Endothelial cell (in vitro differentiated cells): ENCODE data around the gene HCAR3. TPM values are rescaled to one million over a fixed set of nuclear protein-coding genes. Genes with fewer than 3 reads are reported as not detected.
"Not testable (repeated sequence)": the region's sequence is repeated elsewhere in the genome, so short reads cannot be mapped to it uniquely, and the experiment has no call there.

Experiments
- DNase-seq: peaks from one replicate; pipeline ENCODE4 v3.0.0; 2021; ENCODE audit warnings: low spot score
- H3K27ac Mint-ChIP-seq: one replicate; pipeline ENCODE4 v1.8.0; 2021; ENCODE audit warnings: mixed read lengths, inconsistent platforms; ENCODE audit not compliant: unreplicated experiment
- H3K27me3 Mint-ChIP-seq: one replicate; pipeline ENCODE4 v1.8.0; 2021; ENCODE audit warnings: mild to moderate bottlenecking, moderate library complexity, mixed read lengths, inconsistent platforms; ENCODE audit not compliant: unreplicated experiment
- H3K36me3 Mint-ChIP-seq: one replicate; pipeline ENCODE4 v1.8.0; 2021; ENCODE audit warnings: mild to moderate bottlenecking, low read depth, mixed read lengths, inconsistent platforms; ENCODE audit not compliant: unreplicated experiment
- H3K4me1 Mint-ChIP-seq: one replicate; pipeline ENCODE4 v1.8.0; 2021; ENCODE audit warnings: mild to moderate bottlenecking, mixed read lengths, inconsistent platforms; ENCODE audit not compliant: unreplicated experiment
- H3K4me3 Mint-ChIP-seq: one replicate; pipeline ENCODE4 v1.8.0; 2021; ENCODE audit warnings: mild to moderate bottlenecking, mixed read lengths, inconsistent platforms; ENCODE audit not compliant: unreplicated experiment
- H3K9me3 Mint-ChIP-seq: one replicate; pipeline ENCODE4 v1.8.0; 2021; ENCODE audit warnings: mixed read lengths, inconsistent platforms; ENCODE audit not compliant: unreplicated experiment
- total RNA-seq: library from RNA; stranded (reverse); fragmentation: NEBNext Ultra II Directional; extraction: Animal tissue kit (Norgen Biotek cat#: 25700); gene quantifications from one replicate; pipeline ENCODE4 v1.2.1, GENCODE V29; 2021; ENCODE audit not compliant: unreplicated experiment
- TF ChIP-seq, protein P1 (sequence below): fragments of 200-600 bp; sonication (generic); IDR thresholded peaks from one replicate; pipeline ENCODE4 v1.5.0; 2021; ENCODE audit warnings: antibody characterized with exemption; ENCODE audit not compliant: unreplicated experiment

HCAR3 gene
- total RNA-seq, 1 donor from 2014 or later = not detected

DNA sequence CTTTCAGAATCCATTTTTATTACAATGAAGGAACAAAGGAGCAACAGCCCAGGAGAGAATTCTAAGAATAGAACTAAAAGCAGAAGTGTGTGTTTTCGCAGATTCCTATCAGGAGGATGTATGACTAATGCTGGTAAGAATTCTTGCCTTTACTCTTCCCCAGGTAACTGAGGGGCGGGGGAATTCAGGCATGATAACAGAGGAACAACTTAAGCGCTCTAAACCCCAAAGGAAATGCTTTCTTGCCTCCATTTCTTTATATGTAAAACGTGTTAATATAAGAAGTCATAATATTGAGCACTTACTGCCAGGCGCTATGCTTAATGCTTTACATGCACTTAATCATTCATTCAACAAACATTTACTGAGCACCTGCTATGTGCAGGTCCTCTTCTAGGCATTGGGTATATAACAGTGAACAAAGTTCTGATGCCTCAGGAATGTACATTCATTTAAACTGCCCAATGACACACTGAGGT, 9.5 kb upstream of the HCAR3 start:
- Mint-ChIP-seq H3K36me3 (no peaks in the 10 kb centered on the region), H3K27ac (peak overlapping the region; percentile 73), H3K27me3 (peaks cover 3% of the 10 kb centered on the region), H3K4me1 (peaks cover 37% of the 10 kb centered on the region), H3K4me3 (no peak overlapping the region), H3K9me3 (no peaks in the 10 kb centered on the region)
- no peak for DNase-seq
- TF ChIP-seq, protein P1, sequence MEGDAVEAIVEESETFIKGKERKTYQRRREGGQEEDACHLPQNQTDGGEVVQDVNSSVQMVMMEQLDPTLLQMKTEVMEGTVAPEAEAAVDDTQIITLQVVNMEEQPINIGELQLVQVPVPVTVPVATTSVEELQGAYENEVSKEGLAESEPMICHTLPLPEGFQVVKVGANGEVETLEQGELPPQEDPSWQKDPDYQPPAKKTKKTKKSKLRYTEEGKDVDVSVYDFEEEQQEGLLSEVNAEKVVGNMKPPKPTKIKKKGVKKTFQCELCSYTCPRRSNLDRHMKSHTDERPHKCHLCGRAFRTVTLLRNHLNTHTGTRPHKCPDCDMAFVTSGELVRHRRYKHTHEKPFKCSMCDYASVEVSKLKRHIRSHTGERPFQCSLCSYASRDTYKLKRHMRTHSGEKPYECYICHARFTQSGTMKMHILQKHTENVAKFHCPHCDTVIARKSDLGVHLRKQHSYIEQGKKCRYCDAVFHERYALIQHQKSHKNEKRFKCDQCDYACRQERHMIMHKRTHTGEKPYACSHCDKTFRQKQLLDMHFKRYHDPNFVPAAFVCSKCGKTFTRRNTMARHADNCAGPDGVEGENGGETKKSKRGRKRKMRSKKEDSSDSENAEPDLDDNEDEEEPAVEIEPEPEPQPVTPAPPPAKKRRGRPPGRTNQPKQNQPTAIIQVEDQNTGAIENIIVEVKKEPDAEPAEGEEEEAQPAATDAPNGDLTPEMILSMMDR = no peak

DNA sequence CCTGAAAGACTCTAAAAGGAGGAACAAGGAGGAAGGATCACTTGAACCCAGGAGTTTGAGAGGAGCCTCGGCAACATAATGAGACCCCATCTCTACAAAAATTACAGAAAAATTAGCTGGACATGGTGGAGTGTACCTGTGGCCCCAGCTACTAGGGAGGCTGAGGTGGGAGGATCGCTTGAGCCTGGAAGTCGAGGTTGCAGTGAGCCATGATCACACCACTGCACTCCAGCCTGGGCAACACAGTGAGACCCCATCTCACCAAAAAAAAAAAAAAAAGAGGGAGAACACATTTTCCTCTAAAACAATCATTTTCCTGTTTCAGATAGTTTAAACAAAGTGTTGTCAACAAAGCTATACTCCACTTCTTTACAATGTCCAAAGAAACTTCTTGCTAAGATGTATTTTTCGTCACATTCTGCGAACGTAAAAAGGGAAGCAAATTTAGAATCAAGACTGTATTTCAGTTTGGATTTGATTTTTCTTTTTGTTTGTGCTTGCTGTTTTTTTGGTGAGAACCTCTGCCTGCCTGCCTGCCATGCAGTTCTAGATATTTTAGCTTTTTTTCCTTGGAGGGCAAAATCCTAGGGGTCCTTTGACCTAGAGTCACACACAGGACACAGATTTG, 9.0 kb upstream of the HCAR3 start:
- peak overlapping the region; percentile 73 for H3K27ac Mint-ChIP-seq
- H3K9me3 Mint-ChIP-seq = no peaks in the 10 kb centered on the region

DNA sequence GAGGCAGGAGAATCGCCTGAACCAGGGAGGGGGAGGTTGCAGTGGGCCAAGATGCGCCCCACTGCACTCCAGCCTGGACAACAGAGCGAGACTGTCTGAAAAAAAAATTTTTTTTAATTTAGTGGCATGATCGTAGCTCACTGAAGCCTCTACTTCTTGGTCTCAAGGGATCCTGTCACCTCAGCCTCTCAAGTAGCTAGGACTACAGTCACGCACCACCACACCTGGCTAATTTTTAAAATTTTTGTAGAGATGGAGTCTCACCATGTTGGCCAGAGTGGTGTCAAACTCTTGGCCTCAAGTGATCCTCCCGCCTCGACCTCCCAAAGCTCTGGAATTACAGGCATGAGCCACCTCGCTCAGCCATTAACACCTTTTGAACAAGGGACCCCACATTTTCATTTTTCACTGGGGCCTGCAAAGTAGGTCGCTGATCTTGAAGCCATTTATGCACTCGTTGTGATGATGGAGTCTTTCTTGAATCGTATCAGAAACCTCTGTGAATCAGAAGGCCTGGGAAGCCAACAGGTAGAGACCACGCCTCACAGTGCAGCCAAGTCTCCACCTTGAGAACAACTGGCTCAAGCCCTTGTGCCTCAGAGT, 8.1 kb upstream of the HCAR3 start:
- H3K27ac Mint-ChIP-seq = no peak overlapping the region
- no peak for DNase-seq
- H3K4me1 Mint-ChIP-seq = peaks cover 25% of the 10 kb centered on the region

More for the DNA sequence above, 9.0 kb upstream of the HCAR3 start:
- peaks cover 3% of the 10 kb centered on the region for H3K27me3 Mint-ChIP-seq
- H3K4me3 Mint-ChIP-seq = no peak overlapping the region
- peaks cover 32% of the 10 kb centered on the region for H3K4me1 Mint-ChIP-seq
- H3K36me3 Mint-ChIP-seq = no peaks in the 10 kb centered on the region
- TF ChIP-seq, protein P1 = no peak
- DNase-seq = no peak

DNA sequence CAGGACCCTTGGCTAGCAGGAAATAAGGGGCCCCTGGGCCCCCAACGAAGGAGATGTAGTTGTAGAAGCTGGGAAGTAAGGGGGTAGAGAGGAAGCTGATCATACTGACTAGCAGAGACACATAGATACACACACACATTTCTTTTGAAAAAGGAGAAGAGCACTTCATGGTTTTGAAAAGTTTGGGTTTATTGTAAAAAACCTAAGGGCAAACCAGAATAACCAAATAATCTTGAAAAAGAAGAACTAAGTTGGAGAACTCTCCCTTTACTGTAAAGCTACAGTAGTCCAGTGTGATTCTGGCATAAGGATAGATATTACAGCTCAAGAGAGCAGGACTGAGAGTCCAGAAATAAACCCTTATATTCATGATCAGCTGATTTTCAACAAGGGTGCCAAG, 5.8 kb upstream of the HCAR3 start:
- TF ChIP-seq, protein P1 = no peak
- Mint-ChIP-seq H3K9me3 (no peaks in the 10 kb centered on the region), H3K4me1 (peaks cover 15% of the 10 kb centered on the region), H3K27me3 (peaks cover 5% of the 10 kb centered on the region), H3K27ac (no peak overlapping the region), H3K4me3 (no peak overlapping the region), H3K36me3 (no peaks in the 10 kb centered on the region)
- no peak for DNase-seq

More for the DNA sequence above, 8.1 kb upstream of the HCAR3 start:
- Mint-ChIP-seq H3K4me3 (no peak overlapping the region), H3K27me3 (peaks cover 3% of the 10 kb centered on the region), H3K36me3 (no peaks in the 10 kb centered on the region), H3K9me3 (no peaks in the 10 kb centered on the region)
- TF ChIP-seq, protein P1 = no peak

DNA sequence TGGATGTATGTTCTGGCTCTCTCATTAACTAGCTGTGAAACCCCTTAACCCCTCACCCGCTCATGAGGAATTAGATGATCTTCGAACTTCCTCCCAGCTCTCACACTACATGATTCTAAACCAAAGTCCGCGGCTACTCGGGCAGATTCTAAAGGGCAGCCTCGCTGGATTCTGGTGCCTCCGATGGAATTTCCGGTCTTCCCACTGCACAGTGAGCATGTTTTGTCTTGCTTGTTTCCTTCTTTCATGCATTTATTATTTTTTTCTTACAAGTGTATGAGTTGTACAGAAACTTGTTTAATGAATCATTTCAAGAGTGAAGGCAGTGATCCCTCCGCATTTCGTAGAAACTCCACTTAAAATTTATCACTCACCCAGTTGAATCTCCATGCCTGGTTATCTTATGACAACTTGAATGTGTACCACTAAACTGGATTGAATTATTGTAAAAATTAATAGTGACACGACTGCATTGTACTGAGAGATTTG, 4.5 kb upstream of the HCAR3 start:
- DNase-seq = no peak
- TF ChIP-seq, protein P1 = no peak
- H3K9me3 Mint-ChIP-seq = no peaks in the 10 kb centered on the region
- no peak overlapping the region for H3K27ac Mint-ChIP-seq
- H3K4me1 Mint-ChIP-seq = peaks cover 11% of the 10 kb centered on the region
- H3K4me3 Mint-ChIP-seq = no peak overlapping the region
- no peaks in the 10 kb centered on the region for H3K36me3 Mint-ChIP-seq
- peaks cover 2% of the 10 kb centered on the region for H3K27me3 Mint-ChIP-seq

DNA sequence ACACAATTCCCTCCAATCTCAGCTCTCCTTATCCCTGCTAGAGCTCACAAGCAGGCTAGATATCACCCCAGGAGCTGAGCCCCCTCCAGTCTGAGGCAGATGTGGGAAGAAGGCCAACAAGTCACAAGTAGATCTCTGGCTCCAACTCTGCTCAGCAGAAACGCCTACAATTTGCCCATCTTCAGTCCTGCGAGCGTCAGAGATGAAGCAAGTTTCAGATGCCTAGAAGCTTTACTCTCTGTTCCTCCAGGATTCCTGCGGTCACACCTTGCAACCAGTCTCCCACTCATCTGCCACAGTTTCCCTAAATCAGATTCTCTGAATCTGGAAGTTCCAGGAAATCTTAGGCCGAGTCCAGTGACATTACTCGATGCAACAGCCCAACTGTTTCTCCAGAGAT, 1.4 kb downstream of the HCAR3 start:
- not testable (repeated sequence) for H3K4me1 Mint-ChIP-seq, H3K4me3 Mint-ChIP-seq, H3K36me3 Mint-ChIP-seq, DNase-seq, H3K9me3 Mint-ChIP-seq, H3K27ac Mint-ChIP-seq, H3K27me3 Mint-ChIP-seq

DNA sequence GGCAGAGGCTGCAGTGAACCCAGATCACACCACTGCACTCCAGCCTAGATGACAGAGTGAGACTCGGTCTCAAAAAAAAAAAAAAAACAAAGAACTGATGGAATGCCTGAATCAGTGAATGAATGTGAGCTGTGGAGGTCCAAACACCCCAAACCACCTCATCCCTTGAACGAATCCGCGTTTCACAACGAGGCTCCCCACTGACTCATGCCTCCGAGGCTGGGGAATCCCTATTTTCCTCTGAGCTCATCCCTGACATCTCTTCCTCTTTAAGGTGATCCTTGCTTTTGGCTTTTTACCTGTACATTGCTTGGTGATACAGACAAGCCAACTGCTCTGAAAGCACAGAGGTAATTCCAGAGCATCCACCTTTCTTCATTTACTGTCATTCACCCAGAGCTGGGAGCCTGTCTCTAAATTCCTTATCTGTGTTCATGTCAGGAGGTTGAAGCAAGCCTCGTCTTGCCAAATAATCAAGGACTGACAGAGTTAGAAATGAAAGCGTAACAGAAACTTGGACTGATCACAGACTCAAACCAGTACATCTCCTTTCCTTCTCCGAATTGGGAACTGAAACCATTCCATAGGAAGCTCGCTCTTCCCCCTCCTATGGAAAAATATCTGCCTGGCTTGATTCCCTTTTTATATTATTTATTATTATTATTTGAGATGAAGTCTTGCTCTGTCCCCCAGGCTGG, 3.0 kb downstream of the HCAR3 start:
- H3K27ac Mint-ChIP-seq = not testable (repeated sequence)

More for the DNA sequence above, 3.0 kb downstream of the HCAR3 start:
- H3K4me3 Mint-ChIP-seq, H3K4me1 Mint-ChIP-seq, H3K36me3 Mint-ChIP-seq, H3K9me3 Mint-ChIP-seq, H3K27me3 Mint-ChIP-seq, DNase-seq: not testable (repeated sequence)
